CD4-positive, alpha-beta T cell (primary cell): ENCODE results near the gene ZNF607. TPM values are rescaled to one million over a fixed set of nuclear protein-coding genes. Genes with fewer than 3 reads are reported as not detected.

Experiments used
- total RNA-seq, 174 experiments: library from RNA in 2 of 174; stranded (reverse) in 2 of 174; gene quantifications; one replicate each; pipeline ENCODE4 v1.2.3 and lab custom pipeline; 2021 to 2026

The ZNF607 gene
- total RNA-seq, 2 experiments from 2014 or later = 2.2 to 2.3 TPM

Other genes starting within 250 kb of the ZNF607 start
- 1 to 10 TPM; 2.3 TPM for gene ZNF793, start 212.8 kb downstream of the ZNF607 start, total RNA-seq
- 1 to 10 TPM; 6.7 to 7.0 TPM for gene ZNF571, start 125.0 kb downstream of the ZNF607 start, total RNA-seq
- 10 to 100 TPM; 11.6 to 12.0 TPM for gene ZNF540, start 124.9 kb downstream of the ZNF607 start, total RNA-seq
- 1 to 10 TPM; 3.6 to 3.7 TPM for gene ZFP30, start 64.3 kb downstream of the ZNF607 start, total RNA-seq
- gene ZNF573, start 59.8 kb upstream of the ZNF607 start, total RNA-seq = 1 to 10 TPM; 4.6 to 5.0 TPM
- gene WDR87, start 186.8 kb upstream of the ZNF607 start, total RNA-seq = not detected
- 10 to 100 TPM; 15.5 to 17.7 TPM for gene SIPA1L3, start 187.4 kb upstream of the ZNF607 start, total RNA-seq